Parathyroid adenoma (tissue), 2 donors: ENCODE data around the gene KYNU.
"Not testable (repeated sequence)": the region's sequence is repeated elsewhere in the genome, so short reads cannot be mapped to it uniquely, and the experiment has no call there.

Experiments
- H2AFZ ChIP-seq: fragments of 300-600 bp; sonication (generic); one replicate; pipeline ENCODE4 v1.7.0; 2017; ENCODE audit warnings: antibody characterized with exemption, mild to moderate bottlenecking
- H3K27ac ChIP-seq: fragments of 300-600 bp; sonication (generic); one replicate; pipeline ENCODE4 v1.7.0; 2017
- H3K27me3 ChIP-seq: fragments of 300-600 bp; sonication (generic); one replicate; pipeline ENCODE4 v1.7.0; 2017; ENCODE audit warnings: low read length; ENCODE audit not compliant: control insufficient read depth, insufficient read depth
- H3K36me3 ChIP-seq: fragments of 300-600 bp; sonication (generic); one replicate; pipeline ENCODE4 v1.7.0; 2017; ENCODE audit warnings: low read length; ENCODE audit not compliant: control insufficient read depth, insufficient read depth
- H3K4me1 ChIP-seq: fragments of 300-600 bp; sonication (generic); one replicate; pipeline ENCODE4 v1.7.0; 2017; ENCODE audit warnings: control low read depth
- H3K4me2 ChIP-seq: fragments of 300-600 bp; sonication (generic); one replicate; pipeline ENCODE4 v1.7.0; 2017; ENCODE audit warnings: low read length
- H3K4me3 ChIP-seq: fragments of 300-600 bp; sonication (generic); one replicate; pipeline ENCODE4 v1.7.0; 2017; ENCODE audit warnings: low read depth, low read length
- H3K79me2 ChIP-seq: fragments of 300-600 bp; sonication (generic); one replicate; pipeline ENCODE4 v1.7.0; 2017; ENCODE audit warnings: control low read depth
- H3K9ac ChIP-seq: fragments of 300-600 bp; sonication (generic); one replicate; pipeline ENCODE4 v1.7.0; 2017; ENCODE audit warnings: mild to moderate bottlenecking
- H3K9me3 ChIP-seq: fragments of 300-600 bp; sonication (generic); one replicate; pipeline ENCODE4 v1.7.0; 2017; ENCODE audit warnings: low read length; ENCODE audit not compliant: control insufficient read depth
- CTCF ChIP-seq: fragments of 300-600 bp; sonication (generic); IDR thresholded peaks from one replicate; pipeline ENCODE4 v1.7.0; 2017; ENCODE audit warnings: antibody characterized with exemption, mild to moderate bottlenecking
- donor health status: primary hyperparathyroidism.

Gene KYNU

DNA sequence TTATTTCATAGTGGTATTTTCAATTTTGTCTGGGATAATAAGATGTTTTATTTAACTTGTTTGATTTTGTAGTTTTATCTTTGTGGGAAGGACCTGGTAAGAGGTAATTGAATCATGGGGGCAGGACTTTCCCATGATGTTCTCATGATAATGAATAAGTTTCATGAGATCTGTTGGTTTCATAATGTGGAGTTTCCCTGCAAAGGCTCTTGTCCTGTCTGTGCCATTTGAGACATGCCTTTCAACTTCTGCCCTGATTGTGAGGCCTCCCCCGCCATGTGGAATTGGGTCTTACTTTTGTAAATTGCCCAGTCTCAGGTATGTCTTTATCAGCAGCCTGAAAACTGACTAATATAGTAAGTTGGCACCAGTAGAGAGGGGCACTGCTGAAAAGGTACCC lies 174.0 kb downstream of the KYNU start:
- H2AFZ ChIP-seq: no peak overlapping the region
- no peaks in the 10 kb centered on the region for H3K9me3 ChIP-seq
- no peak overlapping the region for H3K27ac ChIP-seq
- no peak overlapping the region for H3K9ac ChIP-seq
- H3K27me3 ChIP-seq: no peaks in the 10 kb centered on the region
- TF ChIP-seq CTCF: no peak
- no peaks in the 10 kb centered on the region for H3K36me3 ChIP-seq
- H3K4me2 ChIP-seq: no peak overlapping the region
- H3K79me2 ChIP-seq: no peaks in the 10 kb centered on the region
- H3K4me1 ChIP-seq: no peaks in the 10 kb centered on the region
- no peak overlapping the region for H3K4me3 ChIP-seq

DNA sequence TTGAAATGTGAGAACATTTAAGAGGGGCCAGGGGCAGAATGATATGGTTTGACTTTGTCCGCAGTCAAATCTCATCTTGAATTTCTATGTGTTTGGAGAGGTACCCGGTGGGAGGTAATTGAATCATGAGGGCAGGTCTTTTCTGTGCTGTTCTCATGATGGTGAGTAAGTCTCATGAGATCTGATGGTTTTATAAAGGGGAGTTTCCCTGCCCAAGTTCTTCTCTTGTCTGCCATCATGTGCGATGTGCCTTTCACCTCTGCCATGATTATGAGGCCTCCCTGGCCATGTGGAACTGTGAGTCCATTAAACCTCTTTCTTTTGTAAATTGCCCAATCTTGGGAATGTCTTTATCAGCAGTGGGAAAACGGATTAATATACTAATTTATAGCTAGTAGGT lies 176.0 kb downstream of the KYNU start:
- H3K4me3 ChIP-seq, H2AFZ ChIP-seq, H3K9me3 ChIP-seq, H3K27ac ChIP-seq, H3K9ac ChIP-seq, H3K4me2 ChIP-seq, H3K4me1 ChIP-seq, H3K27me3 ChIP-seq, H3K36me3 ChIP-seq, H3K79me2 ChIP-seq: not testable (repeated sequence)

DNA sequence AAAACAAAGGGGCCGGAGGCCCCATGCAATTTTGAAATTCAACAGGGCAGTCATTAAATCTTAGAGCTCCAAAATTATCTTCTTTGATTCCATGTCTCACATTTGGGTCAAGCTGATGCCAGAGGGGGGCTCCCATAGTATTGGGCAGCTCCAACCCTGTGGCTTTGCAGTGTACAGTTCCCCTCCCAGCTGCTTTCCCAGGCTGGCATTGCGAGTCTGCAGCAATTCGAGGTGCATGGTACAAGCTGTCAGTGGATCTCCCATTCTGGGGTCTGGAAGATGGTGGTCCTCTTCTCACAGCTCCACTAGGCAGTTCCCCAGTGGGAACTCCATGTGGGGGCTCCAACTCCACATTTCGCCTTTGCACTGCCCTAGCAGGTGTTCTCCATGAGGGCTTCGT lies 179.1 kb downstream of the KYNU start:
- no peaks in the 10 kb centered on the region for H3K79me2 ChIP-seq
- no peaks in the 10 kb centered on the region for H3K9me3 ChIP-seq
- TF ChIP-seq CTCF: no peak
- H3K4me3 ChIP-seq: no peak overlapping the region
- no peaks in the 10 kb centered on the region for H3K4me1 ChIP-seq
- no peak overlapping the region for H3K9ac ChIP-seq
- H3K4me2 ChIP-seq: no peak overlapping the region
- no peaks in the 10 kb centered on the region for H3K36me3 ChIP-seq
- H3K27ac ChIP-seq: no peak overlapping the region
- H3K27me3 ChIP-seq: no peaks in the 10 kb centered on the region
- H2AFZ ChIP-seq: no peak overlapping the region

- H3K4me1 ChIP-seq: no peaks in the 10 kb centered on the region
- H3K36me3 ChIP-seq: no peaks in the 10 kb centered on the region
- H3K27me3 ChIP-seq: no peaks in the 10 kb centered on the region
- TF ChIP-seq CTCF: no peak
- H3K9ac ChIP-seq: no peak overlapping the region
- no peak overlapping the region for H3K4me2 ChIP-seq
- H2AFZ ChIP-seq: no peak overlapping the region
- H3K4me3 ChIP-seq: no peak overlapping the region
- no peak overlapping the region for H3K27ac ChIP-seq
- H3K79me2 ChIP-seq: no peaks in the 10 kb centered on the region
- no peaks in the 10 kb centered on the region for H3K9me3 ChIP-seq
These were observed 181.4 kb downstream of the KYNU start for GRCh38 chr2:143058851-143059250.

DNA sequence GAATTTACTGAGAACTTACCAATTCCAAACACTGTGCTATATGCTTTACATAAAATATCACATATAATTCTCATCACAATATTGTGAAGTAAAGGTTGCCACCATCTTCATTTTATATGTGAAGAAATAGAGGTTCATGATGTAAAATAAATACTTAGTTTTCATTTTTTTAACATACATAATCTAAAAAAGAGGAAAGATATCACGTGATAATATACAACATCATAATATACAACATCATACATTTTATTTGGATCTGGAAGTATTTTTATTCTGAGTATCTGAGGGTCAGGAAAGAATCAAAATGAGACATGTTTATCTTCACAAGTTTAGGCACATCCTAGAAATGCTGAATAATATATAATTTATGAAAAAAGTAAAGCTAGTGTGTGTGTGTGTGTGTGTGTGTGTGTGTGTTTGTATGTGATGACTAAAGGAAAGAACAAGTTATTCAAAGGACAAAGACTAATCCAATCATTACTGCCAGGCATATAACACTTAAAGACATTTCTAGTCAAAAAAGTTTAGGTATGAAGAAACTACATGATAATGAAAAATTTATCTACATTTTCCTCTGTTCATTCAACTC lies 186.2 kb downstream of the KYNU start:
- no peak overlapping the region for H3K4me3 ChIP-seq
- no peak for TF ChIP-seq CTCF

More for the DNA sequence above, 186.2 kb downstream of the KYNU start:
- Histone ChIP-seq H2AFZ (no peak overlapping the region), H3K36me3 (no peaks in the 10 kb centered on the region), H3K79me2 (no peaks in the 10 kb centered on the region), H3K27ac (no peak overlapping the region), H3K4me1 (no peaks in the 10 kb centered on the region), H3K9ac (no peak overlapping the region), H3K27me3 (no peaks in the 10 kb centered on the region), H3K9me3 (no peaks in the 10 kb centered on the region), H3K4me2 (no peak overlapping the region)
